Motor neuron (in vitro differentiated cells): ENCODE measurements around the gene OR52E5. TPM values are rescaled to one million over a fixed set of nuclear protein-coding genes. Genes with fewer than 3 reads are reported as not detected.

Source experiments
- ATAC-seq, 8 experiments: fragments of 200-7000 bp; cut with Tn5 transposase; replicated peaks in 6 of 8; 2 replicates each; pipeline ENCODE4 v1.8.0; 2021; ENCODE audit warnings: mild to moderate bottlenecking in 8 of 8, moderate library complexity in 8 of 8
- H3K27ac ChIP-seq, 2 donors: fragments of 250-450 bp; sonication (Bioruptor Pico); 2 replicates each; pipeline ENCODE4 v1.9.0; 2021; ENCODE audit warnings: antibody characterized with exemption in 2 of 2, mild to moderate bottlenecking in 2 of 2, moderate library complexity in 1 of 2
- H3K4me1 ChIP-seq, 2 donors: fragments of 250-450 bp; sonication (Bioruptor Pico); replicated peaks in 1 of 2; 2 replicates each; pipeline ENCODE4 v1.6.1; 2021; ENCODE audit warnings: antibody characterized with exemption in 2 of 2, mild to moderate bottlenecking in 2 of 2, moderate library complexity in 1 of 2
- H3K4me3 ChIP-seq, 5 donors: fragments of 250-450 bp; sonication (Bioruptor Pico); 2 replicates each; pipeline ENCODE4 v1.9.0; 2021; ENCODE audit warnings: antibody characterized with exemption in 5 of 5, mild to moderate bottlenecking in 5 of 5, moderate library complexity in 4 of 5
- WGBS, 10 experiments: fragments of 450-650 bp; shearing (Covaris generic); methylation state at CpG; one replicate each; pipeline ENCODE4 v1.0.0; 2022; 5-methylcytosine and 5-hydroxymethylcytosine counted together
- in situ Hi-C, 9 experiments: fragments of 400-800 bp; cut with MboI; loops; one replicate each; pipeline ENCODE4 v1.15.0; 2021; ENCODE audit warnings: low sequenced_read_pairs in 9 of 9, low pct_unique_long_range_greater_than_20kb in 2 of 9; ENCODE audit not compliant: unreplicated experiment in 9 of 9
- total RNA-seq, 8 experiments: library from RNA; unstranded; fragments of 300-600 nt; gene quantifications; 2 replicates each; pipeline versions ENCODE4 v1.2.3 to v1.2.4, GENCODE V29; 2022

OR52E5 gene
- total RNA-seq, 8 experiments from 2014 or later = 0.19 to 0.24 TPM; not detected in 6

GRCh38 chr11:5940748-5941147 is 47.7 kb downstream of the OR52E5 start:
- in situ Hi-C loops = no loop called here
- Histone ChIP-seq H3K27ac (no peak overlapping the region), H3K4me1 (no peaks in the 10 kb centered on the region), H3K4me3 (no peak overlapping the region)
- no peak for ATAC-seq
- WGBS, 10 experiments = 23 to 100% (median 93%) methylated on average over 1 to 2 of the region's 2 CpGs; no CpG with 5 or more reads in 4 of the 10 experiments

GRCh38 chr11:5941951-5942350 is 48.9 kb downstream of the OR52E5 start, which contains the start of gene OR56A3:
Gene OR56A3 (plus strand): TSS chr11:5942251. CDS start chr11:5947347, 5,096 bp downstream.
- ATAC-seq = no peak
- no peak within 1 kb of the TSS for H3K4me3 ChIP-seq
- no peaks in the 10 kb centered on the region for H3K4me1 ChIP-seq
- H3K27ac ChIP-seq = no peak within 1 kb of the TSS
- 0 to 92% (median 65%) methylated on average over 1 to 3 of the region's 3 CpGs; no CpG with 5 or more reads in 2 of the 10 experiments for WGBS, 10 experiments
- in situ Hi-C loops = no loop called here

Other genes starting within 250 kb of the OR52E5 start
- gene TRIM5, start 208.1 kb upstream of the OR52E5 start, total RNA-seq = 10 to 100 TPM; 13.4 to 60.6 (median 23.7) TPM
- 100 to 1,000 TPM in 4 of 8 experiments, 10 to 100 TPM in 4; 31.4 to 246 (median 75.3) TPM for gene TRIM22, start 203.4 kb upstream of the OR52E5 start, total RNA-seq
- gene OR56B1, start 156.8 kb upstream of the OR52E5 start, total RNA-seq = under 1 TPM in 6 of 8 experiments, not detected in 2; 0.08 to 0.43 (median 0.18) TPM
- under 1 TPM in 7 of 8 experiments, not detected in 1; 0.21 to 0.81 (median 0.38) TPM for gene OR52N4, start 139.0 kb upstream of the OR52E5 start, total RNA-seq
- under 1 TPM in 2 of 8 experiments, not detected in 6; 0.05 to 0.47 TPM for gene OR52N5, start 109.9 kb upstream of the OR52E5 start, total RNA-seq
- gene OR52N1, start 101.9 kb upstream of the OR52E5 start, total RNA-seq = under 1 TPM in 1 of 8 experiments, not detected in 7; 0.19 TPM
- under 1 TPM in 1 of 8 experiments, not detected in 7; 0.66 TPM for gene OR52N2, start 84.3 kb upstream of the OR52E5 start, total RNA-seq
- gene OR52E6, start 51.3 kb upstream of the OR52E5 start, total RNA-seq = under 1 TPM in 1 of 8 experiments, not detected in 7; 0.52 TPM
- under 1 TPM in 2 of 8 experiments, not detected in 6; 0.18 to 0.28 TPM for gene OR52E8, start 35.5 kb upstream of the OR52E5 start, total RNA-seq
- under 1 TPM in 3 of 8 experiments, not detected in 5; 0.05 to 0.52 (median 0.17) TPM for gene OR52E4, start 12.6 kb upstream of the OR52E5 start, total RNA-seq
- under 1 TPM in 5 of 8 experiments, not detected in 3; 0.08 to 0.80 (median 0.10) TPM for gene OR56A3, start 49.0 kb downstream of the OR52E5 start, total RNA-seq
- gene OR56A5, start 75.3 kb downstream of the OR52E5 start, total RNA-seq = 1 to 10 TPM in 1 of 8 experiments, under 1 TPM in 2, not detected in 5; 0.32 to 1.6 (median 0.84) TPM
- under 1 TPM in 2 of 8 experiments, not detected in 6; 0.21 to 0.62 TPM for gene OR52L1, start 93.8 kb downstream of the OR52E5 start, total RNA-seq
- gene OR56A4, start 113.7 kb downstream of the OR52E5 start, total RNA-seq = under 1 TPM in 4 of 8 experiments, not detected in 4; 0.10 to 0.76 (median 0.15) TPM
- gene OR56A1, start 137.6 kb downstream of the OR52E5 start, total RNA-seq = under 1 TPM in 6 of 8 experiments, not detected in 2; under 0.01 to 0.38 (median 0.12) TPM
- gene OR56B4, start 214.5 kb downstream of the OR52E5 start, total RNA-seq = under 1 TPM in 1 of 8 experiments, not detected in 7; 0.18 TPM